ENCODE data around the gene CYGB.

DNA sequence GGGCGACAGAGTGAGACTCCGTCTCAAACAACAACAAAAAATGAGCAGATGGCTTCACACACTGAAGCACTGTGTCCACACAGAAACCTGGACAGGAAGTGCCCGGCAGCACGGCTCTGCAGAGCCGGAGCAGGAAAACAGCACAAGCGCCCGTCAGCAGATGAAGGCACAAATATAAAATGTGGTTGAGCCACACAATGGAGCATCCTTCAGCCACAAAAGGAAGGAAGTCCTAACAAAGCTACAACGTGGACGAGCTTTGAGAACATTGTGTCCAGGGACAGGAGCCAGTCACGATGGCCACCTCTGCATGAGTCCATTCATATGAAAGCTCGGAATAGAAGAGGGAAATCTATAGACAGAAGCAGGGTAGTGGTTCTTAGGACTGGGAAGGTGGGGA lies 51.9 kb downstream of the CYGB start:
- TF ChIP-seq, protein P1, sequence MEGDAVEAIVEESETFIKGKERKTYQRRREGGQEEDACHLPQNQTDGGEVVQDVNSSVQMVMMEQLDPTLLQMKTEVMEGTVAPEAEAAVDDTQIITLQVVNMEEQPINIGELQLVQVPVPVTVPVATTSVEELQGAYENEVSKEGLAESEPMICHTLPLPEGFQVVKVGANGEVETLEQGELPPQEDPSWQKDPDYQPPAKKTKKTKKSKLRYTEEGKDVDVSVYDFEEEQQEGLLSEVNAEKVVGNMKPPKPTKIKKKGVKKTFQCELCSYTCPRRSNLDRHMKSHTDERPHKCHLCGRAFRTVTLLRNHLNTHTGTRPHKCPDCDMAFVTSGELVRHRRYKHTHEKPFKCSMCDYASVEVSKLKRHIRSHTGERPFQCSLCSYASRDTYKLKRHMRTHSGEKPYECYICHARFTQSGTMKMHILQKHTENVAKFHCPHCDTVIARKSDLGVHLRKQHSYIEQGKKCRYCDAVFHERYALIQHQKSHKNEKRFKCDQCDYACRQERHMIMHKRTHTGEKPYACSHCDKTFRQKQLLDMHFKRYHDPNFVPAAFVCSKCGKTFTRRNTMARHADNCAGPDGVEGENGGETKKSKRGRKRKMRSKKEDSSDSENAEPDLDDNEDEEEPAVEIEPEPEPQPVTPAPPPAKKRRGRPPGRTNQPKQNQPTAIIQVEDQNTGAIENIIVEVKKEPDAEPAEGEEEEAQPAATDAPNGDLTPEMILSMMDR (IDR thresholded peaks at IDR 0.05; ENCODE audit: low read depth, low read length, missing input control) = no peak
- TF ChIP-seq TAF1 (conservative IDR thresholded peaks at IDR 0.05) (no peak), FOXA1 (IDR thresholded peaks at IDR 0.05) (no peak), REST (IDR thresholded peaks at IDR 0.05) (no peak), HNF4G (IDR thresholded peaks at IDR 0.05) (no peak), MAX (IDR thresholded peaks at IDR 0.05) (no peak), ATF3 (IDR thresholded peaks at IDR 0.05) (no peak), YY1 (IDR thresholded peaks at IDR 0.05) (no peak), NR2F2 (IDR thresholded peaks at IDR 0.05) (no peak), RAD21 (IDR thresholded peaks at IDR 0.05) (no peak), EGR1 (IDR thresholded peaks at IDR 0.05; ENCODE audit: low read depth in 2 of 2) (no peak), JUND (IDR thresholded peaks at IDR 0.05) (no peak)
- TF ChIP-seq, protein P2, sequence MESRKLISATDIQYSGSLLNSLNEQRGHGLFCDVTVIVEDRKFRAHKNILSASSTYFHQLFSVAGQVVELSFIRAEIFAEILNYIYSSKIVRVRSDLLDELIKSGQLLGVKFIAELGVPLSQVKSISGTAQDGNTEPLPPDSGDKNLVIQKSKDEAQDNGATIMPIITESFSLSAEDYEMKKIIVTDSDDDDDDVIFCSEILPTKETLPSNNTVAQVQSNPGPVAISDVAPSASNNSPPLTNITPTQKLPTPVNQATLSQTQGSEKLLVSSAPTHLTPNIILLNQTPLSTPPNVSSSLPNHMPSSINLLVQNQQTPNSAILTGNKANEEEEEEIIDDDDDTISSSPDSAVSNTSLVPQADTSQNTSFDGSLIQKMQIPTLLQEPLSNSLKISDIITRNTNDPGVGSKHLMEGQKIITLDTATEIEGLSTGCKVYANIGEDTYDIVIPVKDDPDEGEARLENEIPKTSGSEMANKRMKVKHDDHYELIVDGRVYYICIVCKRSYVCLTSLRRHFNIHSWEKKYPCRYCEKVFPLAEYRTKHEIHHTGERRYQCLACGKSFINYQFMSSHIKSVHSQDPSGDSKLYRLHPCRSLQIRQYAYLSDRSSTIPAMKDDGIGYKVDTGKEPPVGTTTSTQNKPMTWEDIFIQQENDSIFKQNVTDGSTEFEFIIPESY (IDR thresholded peaks at IDR 0.05) = no peak
